NCI-H1092 treated with DMSO at 0.1 percent for 48 hours (cell line): ENCODE measurements around the gene FTSJ1.

ENCODE experiments used
- DNase-seq: peaks from one replicate; lab custom pipeline; 2025; lab: John Stamatoyannopoulos, UW

FTSJ1 gene

DNA sequence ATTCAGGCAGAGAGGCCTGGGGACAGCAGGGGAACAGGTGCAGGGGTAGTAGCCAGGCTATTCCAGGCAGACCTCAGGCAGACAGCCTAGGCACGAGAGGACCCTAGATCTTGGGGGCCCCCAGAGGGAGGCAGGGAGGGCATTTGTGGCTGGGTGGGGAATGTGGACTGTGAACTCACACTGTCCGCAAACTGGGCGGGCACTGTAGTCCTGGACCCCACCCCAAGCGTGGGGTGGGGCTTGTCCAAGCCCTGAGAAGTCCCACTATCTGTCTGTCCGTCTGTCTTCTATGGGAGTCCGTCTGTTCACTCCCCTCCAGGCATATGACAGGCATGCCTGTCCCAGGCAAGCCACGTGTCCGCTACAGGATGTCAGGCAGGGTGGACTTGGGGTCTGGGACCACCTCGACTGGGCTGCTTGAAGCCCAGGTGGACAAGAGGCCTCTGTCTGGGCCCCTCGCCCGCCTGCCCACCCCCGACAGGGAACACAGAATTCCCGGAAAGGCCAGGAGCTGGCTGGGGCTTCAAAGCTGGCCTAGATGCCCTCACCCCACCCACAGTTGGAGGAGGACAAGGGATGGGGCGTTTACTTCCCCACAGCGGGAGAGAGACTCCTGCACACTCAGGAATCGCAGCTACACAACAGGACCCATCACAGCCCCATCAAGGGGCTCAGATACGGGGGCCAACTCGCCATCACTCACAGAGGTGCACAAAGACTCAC, 5.7 kb upstream of the FTSJ1 start, which contains the start of gene SLC38A5:
Gene SLC38A5 (minus strand): TSS at position 151 of the 723 bp plus-strand sequence. CDS start 2,336 bp downstream, outside the sequence.
- no peak for DNase-seq

DNA sequence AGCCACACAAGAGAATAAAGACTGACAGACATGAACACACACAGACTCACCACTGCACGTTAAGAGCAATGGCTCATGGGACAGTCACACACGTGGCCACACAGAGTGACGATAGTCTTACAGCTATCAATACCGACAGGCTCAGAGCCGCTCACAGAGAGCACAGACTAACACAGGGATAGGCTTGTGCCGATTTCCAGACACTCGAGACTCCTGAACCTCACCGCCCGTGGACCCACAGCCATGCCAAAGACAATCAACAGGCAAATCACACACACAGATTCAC, 5.2 kb upstream of the FTSJ1 start:
- no peak for DNase-seq

DNA sequence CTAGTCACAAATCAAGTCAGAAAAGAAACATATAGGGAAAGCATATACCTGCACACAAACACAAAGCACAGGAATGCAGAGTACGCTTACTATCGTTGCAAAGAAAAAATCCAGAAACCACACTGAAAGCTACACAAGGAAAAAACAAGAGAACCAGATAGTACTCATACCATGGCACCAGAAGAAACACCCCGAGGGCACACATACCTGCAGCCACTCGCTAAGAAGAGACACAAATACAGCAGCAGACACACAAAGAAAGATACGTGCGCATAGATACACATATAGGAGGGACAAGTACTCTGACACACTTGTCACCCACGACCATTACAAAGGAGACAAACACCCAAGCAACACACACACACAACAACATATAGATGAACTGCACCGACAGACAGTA, 4.5 kb upstream of the FTSJ1 start:
- no peak for DNase-seq

DNA sequence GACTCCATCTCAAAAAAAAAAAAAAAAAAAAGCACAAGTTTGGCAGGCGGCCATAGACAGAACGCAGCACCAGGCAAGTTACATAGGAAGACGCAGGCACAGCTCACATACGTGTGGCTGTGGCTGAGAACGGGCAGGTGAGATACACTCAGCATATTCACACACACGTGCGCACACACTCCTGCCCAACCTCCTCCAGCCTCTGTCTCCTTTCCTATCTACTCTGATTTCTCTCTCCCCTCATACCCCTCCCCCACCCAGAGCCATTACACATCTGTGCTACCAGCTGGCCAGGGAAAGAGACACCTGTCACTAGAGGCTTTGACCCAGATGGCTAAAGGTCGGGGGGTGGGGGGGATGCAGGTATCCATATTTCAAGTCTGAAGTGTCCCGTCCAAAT, 3.8 kb upstream of the FTSJ1 start:
- DNase-seq, result no peak

DNA sequence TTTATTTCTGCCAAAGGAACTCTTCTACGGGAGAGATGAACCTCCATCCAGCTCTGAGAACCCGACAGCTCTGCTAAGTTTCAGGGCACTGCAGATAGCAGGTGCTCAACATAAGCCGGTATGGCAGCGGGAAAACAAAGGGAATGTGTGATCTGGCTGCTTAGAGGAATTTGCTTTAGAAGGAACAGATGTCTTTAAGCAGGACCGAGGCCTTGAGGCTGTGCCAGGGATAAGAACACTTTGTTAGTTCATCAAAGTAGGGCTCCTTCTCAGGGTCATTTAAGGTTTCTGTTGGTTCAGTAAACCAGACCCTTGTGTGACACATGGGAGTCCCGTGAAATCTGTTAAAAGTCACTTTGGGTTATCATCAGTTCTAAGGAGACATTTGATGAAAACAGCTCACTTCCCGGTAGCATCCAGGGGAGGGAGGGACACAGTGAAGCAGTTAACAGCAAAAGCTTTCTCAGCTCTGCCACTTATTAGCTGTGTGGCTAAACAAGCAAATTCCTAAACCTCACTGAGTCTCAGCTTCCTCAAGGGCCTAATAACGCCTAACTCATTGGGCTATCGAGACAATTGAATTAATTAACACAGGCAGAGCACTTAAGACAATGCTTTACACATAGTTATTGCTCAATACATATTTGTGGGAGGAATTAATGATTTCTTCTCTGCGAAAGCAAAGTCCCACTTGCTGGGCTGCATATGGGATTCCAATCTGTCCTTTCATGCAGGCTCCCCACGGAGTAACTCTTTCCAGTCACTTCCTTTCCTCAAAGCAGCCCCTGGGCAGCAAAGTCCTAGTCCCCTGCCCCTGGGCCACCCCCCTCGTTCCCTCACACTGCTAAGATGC, 2.9 kb upstream of the FTSJ1 start:
- DNase-seq, result no peak

DNA sequence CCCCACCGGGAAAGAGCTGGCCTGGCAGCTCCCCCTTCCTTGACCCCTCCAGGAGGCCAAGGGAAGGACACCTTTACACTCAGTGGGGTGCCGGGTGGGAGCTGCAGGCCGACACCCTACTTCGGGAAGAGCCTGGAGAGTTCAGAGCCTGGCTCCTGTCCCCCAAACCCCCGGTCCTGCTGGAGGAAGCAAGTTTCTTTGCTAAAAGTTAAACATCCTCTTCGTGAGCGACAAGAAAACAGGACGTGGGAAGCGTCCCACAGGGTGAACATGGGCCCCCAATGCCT, 2.4 kb upstream of the FTSJ1 start:
- DNase-seq, result no peak

DNA sequence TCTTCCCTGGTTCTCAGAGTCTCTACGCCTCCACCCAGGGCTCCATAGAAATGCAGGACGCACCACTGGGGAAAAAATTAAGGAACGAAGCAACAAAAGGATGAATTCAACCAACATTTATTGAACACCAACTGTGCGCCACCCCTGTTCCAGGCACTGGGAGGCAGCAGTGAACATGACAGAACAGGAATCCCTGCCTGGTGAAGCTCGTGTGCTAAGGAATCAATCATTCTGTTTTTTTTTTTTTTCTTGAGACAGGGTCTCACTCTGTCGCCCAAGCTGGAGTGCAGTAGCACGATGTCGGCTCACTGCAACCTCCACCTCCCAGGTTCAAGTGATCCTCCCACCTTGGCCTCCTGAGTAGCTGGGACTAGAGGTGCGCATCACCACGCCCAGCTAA, 1.9 kb upstream of the FTSJ1 start:
- DNase-seq, result no peak

DNA sequence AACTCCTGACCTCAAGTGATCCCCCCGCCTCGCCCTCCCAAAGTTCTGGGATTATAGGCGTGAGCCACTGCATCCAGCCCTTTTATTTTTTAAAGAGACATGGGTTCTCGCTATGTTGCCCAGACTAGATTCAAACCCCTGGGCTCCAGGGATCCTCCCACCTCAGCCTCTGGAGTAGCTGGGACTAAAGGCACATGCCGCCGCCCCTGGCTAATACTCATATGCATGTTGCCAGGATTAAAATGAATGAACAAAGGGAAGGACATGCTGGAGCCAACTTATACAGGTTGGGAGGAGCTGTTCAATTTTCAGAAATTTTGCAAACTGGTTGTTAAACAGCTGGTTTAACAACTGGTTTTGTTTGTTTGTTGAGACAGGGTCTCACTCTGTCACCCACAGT, 1.4 kb upstream of the FTSJ1 start:
- DNase-seq, result no peak

DNA sequence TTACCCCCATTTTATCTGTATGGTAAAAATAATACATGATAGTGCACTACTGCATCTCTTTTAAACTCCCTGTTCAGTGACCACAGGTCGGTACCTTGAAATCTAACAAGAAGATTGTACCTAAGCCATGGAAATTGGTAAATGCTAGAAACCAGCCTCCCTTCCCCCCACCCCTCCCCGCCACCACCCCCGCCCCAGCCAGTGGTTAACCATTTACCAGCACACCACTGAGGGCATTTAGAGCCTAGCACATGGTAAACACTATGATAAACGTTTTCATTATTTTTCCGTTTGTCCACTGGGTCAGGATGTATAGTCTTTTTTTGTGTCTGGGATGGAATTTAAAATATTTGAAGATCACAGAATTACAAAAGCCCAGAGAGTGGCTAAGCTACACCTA, 703 bp upstream of the FTSJ1 start:
- DNase-seq, result no peak

DNA sequence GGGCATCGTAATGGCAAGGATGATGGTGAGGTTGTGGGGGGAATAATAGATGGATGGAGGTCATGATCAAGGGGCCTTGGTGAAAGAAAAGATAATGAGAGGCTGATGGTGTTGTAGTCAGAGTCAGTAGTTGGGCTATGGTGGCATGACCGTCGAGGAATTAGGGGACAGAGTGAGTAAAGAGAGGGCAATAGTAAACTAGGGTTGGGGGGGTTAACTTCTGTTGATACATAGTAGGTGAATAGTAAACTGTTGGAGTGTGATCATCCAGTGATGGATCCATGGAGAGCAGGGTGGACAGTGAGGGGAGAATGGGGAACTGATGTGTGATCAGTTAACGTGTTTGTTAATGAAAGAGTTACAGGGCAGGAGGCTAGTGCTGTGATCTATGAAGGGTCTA, 920 bp downstream of the FTSJ1 start:
- DNase-seq, result no peak

DNA sequence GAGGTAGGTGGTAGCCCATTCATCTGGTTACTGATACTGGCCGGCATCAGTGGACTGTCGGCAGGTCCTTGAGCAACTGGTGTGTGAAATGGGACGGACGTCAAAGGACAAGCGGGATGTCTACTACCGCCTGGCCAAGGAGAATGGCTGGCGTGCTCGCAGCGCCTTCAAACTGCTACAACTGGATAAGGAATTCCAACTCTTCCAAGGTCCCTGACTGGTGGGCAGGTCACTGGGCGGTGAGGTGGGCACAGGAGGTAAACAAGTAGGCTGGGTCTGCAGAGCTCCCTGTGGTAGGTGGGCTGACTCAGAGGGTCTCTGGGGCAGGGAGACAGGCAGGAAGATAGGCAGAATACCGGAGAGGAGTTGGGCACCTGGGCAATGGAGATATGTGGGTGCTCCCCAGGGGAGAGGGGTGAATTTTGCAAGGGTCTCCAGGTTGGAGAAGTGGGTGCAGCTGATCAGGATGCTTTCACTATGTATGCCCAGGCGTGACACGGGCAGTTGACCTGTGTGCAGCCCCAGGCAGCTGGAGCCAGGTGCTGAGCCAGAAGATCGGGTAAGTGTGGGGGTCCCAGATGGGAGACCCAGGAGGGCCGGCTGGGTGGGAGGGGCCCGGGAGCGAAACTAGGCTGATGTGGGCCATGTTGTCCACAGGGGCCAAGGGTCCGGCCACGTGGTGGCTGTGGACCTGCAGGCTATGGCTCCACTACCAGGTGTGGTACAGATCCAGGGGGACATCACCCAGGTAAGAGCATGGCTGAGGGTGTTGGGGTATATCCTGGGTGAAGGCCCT, 2.2 kb downstream of the FTSJ1 start:
- DNase-seq, result no peak

DNA sequence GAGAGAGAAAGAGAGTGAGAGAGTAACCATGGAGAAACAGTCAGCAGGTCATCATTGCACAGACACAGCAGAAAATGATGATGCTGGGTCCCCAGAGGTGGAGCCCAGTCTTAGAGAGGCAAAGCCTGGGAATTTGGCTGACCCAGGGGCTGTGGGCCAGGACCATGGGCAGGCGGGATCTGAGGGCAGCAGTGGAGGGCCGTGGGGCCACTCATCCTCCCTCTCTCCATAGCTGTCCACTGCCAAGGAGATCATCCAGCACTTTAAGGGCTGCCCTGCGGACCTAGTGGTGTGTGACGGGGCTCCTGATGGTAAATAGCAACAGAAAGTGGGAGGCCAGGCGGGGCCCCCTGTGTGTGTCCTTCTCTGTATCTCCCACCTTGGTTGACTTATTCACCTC, 2.8 kb downstream of the FTSJ1 start:
- DNase-seq, result no peak

DNA sequence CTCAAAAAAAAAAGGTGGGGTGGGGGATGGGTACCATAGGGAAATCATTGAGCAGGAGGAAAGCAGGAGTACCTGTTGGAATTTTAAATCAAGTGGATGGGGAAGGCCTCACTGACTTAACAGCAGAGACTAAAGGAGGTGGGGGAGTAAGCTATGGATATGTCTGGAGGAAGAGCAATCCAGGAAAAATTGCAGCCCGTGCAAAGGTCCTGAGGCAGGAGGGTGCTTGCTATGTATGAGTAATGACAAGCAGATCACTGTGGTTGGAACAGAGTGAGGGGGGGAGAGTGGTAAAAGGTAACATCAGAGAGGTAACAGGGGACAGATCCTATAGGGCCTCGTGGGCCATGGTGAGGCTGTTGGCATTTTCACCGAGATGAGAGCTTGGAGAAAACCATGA, 4.1 kb downstream of the FTSJ1 start:
- DNase-seq, result no peak

DNA sequence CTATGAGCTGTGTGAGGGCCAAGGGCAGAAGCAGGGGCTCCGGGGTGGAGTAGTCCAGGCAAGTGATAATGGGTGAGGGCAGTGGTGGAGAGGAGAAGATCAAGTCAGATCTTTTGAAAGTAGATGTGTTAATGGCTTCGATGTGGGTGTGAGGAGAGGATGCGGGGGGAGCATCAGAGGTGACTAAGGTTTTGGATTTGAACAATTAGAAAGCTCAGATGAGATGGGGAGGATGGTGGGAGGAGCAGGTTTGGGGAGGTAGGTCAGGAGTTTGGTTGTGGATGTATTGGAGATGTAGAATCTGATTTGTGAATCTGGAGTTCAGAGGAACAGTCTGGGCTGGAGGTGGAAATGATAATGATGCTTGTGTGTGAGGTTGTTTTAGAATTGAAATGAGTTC, 4.6 kb downstream of the FTSJ1 start:
- no peak for DNase-seq

DNA sequence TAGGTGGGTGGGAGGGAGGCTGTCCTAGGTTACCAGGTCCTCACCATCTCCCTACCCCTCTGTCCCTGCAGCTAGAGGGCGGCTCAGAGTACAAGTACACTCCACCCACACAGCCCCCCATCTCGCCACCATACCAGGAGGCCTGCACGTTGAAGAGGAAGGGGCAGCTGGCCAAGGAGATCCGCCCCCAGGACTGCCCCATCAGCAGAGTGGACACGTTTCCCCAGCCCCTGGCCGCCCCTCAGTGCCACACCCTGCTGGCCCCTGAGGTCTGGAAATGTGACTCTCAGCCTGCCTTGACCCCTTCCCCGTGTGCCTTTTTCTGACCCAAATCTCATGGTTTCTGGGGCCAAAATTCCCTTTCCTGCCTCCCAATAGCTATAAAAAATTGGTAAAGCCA, 6.5 kb downstream of the FTSJ1 start:
- DNase-seq, result no peak

DNA sequence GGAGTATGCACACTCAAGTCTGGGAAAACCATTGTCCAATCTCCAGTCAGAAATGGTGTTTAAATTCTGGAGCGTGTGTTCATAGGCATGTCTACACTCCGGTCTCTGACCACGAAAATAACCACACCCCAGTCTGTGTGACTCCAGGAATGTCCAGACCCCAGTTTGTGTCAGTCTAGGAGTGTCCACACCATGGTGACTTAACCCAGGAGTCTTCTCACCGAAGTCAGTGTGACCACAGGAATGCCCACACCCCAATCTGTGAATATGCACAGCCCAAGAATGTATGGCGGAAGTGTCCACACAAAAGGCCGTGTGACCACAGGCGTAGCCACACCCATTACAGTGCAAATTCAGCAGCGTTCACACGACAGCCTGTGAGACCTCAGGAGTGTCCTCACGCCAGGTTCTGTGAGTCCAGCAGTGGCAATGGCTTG, 11.4 kb downstream of the FTSJ1 start:
- no peak for DNase-seq

DNA sequence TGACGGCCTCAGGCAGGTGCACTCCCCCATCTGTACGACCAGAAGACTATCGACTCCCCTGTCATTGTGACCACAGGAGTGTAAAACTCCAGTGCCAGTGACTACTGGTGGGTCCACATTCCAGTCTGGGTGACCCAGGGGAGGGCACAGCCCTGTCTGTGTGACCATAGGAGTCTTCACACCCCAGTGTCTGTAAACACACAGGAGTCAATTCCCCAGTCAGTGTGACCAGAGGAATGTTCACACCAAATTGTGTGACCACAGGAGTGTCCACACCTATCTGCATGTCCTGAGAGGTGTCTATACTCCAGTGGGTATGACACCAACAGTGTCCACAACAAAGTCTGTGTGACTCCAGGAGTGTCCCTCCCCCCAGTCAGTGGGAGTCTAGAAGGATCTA, 12.0 kb downstream of the FTSJ1 start:
- DNase-seq, result no peak

DNA sequence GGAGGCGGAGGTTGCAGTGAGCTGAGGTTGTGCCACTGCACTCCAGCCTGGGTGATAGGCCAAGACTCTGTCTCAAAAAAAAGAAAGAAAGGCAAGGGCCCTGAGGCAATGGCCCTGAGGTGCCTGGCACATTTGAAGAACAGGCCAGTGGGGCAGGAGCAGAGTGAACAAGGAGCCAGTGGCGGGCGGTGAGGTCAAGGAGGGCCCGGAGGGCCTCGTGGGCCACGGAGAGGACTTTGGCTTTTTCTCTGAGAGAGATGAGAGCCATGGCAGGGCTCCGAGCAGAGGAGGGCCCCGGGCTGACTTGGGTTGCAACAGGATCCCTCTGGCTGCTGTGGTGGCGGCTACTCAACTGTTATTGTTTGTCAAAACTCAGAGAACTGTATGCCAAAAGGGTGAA, 13.3 kb downstream of the FTSJ1 start:
- no peak for DNase-seq

DNA sequence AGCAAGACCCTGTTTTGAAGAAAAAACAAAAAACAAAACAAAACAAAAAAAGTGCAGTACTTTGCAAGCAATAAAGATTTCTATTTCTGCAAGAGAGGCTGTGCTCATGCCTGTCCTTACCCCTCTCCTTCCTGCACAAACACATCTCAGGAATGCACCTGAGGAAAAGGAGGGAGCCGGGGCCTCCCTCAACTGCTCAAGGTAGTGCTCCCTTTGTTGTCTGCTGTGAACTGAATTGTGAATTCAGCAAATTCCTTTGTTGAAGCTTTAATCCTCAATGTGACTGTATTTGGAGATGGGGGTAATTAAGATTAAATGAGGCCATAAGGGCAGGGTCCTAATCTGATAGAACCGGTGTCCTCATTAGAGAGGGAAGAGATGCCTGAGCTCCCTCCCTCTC, 13.9 kb downstream of the FTSJ1 start:
- no peak for DNase-seq

DNA sequence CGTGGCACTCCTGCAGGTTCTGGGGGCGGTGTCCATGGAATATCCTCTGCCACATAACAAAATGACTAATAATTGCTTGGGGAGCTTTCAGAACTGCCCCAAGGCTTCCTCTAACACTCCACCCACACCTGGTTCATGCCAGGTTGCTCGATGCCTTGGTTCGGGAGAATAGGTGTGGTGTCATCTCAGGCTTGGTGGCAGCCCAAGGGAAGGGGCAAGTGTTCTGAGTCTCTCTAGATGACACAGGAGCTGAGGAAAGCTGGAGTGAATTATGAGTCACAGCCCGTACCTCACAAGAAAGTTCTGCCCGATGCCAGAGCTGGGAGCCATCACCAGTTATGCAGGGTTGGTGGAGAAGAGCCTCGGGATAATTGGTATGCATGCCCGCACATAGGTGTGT, 14.7 kb downstream of the FTSJ1 start:
- no peak for DNase-seq

DNA sequence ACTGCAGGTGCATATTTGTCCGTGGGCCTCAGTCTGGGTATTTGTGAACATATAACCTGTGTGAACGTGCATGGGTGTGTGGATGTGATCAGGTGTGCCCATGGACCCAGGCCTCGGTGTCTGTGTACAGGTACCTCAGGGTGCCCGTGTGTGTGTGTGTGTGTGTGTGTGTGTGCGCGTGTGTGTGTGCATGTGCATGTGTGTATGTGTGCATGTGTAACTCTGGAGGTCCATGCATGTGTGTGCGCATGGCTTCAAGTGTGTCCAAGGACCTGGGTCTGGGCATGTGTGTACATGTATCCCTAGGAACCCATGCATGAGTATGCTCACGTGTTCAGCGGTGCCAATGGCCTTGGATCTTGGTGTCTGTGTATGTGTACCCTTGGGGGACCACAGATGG, 15.8 kb downstream of the FTSJ1 start:
- no peak for DNase-seq

DNA sequence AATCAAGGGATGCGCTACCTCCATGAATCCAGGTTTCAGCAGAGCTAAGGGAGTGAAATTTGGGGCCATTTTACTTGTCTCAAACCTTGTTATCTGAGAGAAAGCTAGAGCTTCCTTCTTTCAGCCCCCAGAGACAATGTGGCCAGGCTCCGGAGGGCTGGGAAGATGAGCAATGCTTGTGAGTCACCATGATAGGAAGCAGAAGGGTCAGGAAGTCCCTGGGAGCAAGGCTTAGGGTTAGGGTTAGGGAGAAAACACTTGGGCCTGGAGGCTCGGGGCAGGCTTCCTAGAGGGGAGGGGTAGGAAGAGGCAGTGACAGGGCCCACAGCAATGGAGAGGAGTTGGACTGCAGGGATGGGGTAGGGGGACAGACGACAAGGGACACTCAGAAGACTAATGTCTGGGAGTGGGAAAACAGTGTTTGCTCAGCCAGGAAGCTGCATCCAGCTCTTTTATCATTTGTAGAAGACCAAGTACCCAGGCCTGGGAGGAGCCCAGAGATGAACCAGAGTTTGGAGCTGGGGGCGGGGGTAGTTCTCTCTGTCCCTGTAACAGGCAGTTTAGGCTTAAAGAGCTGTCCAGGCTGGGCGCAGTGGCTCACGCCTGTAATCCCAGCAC, 16.4 kb downstream of the FTSJ1 start:
- no peak for DNase-seq

DNA sequence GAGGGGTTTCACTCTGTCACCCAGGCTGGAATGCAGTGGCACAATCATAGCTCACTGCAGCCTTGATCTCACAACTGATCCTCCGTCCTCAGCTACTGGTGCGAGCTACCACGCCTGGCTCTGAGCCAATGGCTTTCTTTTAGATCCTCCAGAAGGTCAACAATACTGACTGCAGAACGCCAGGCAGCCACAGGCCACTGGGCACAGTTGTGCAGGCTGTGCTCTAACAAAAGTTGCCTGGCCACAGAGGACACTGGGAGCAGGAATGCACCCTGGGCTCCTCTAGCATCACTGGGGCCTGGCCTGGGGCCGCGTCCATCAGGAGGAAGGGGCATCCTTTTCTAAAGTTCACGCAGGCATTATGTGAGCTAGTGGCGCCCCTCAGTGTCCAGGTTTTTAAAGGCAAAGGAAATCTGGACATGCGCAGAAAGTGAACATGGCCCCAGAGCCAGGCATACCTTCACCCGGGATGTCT, 17.9 kb downstream of the FTSJ1 start:
- peak; percentile 35 for DNase-seq
